CD4-positive, alpha-beta T cell treated with Interleukin-15 for 4 hours (primary cell): ENCODE data around the gene TIMM8B.
A peak's percentile ranks its signal among the peaks of the same experiment; 100 is the strongest.
"Not testable (repeated sequence)": the region's sequence is repeated elsewhere in the genome, so short reads cannot be mapped to it uniquely, and the experiment has no call there.

Source experiments
- DNase-seq: peaks from one replicate; pipeline ENCODE4 v3.0.0-alpha.2; 2020; ENCODE audit warnings: low spot score

TIMM8B gene

GRCh38 chr11:112073941-112074811, 12.4 kb downstream of the TIMM8B start, which contains the start of the genes NKAPD1 and PIH1D2:
TSS of gene NKAPD1 (plus strand) at chr11:112074299. CDS start at chr11:112075575, 1,276 bp downstream.
TSS of gene PIH1D2 (minus strand) at chr11:112074017. CDS start at chr11:112073174, 843 bp downstream.
- DNase-seq: peak; percentile 87

GRCh38 chr11:112062923-112063322, 23.6 kb downstream of the TIMM8B start:
- no peak for DNase-seq

- DNase-seq: no peak
Observed at GRCh38 chr11:112058103-112058502, 28.5 kb downstream of the TIMM8B start.

DNA sequence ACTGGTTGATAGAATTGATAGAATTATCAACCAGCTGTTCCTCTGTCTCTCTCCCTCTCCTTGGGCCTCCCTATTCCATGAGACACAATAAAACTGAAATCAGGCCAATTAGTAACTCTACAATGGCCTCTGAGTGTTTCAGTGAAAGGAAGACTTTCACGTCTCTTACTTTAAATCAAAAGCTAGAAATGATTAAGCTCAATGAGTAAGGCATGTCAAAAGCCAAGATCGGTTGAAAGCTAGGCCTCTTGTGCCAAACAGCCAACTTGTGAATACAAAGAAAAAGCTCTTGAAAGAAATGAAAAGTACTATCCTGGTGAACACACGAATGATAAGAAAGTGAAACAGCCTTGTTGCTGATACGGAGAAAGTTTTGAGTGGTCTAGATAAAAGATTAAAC, 29.4 kb downstream of the TIMM8B start:
- no peak for DNase-seq

- no peak for DNase-seq
Observed at GRCh38 chr11:112051768-112052167, 34.8 kb downstream of the TIMM8B start.

- no peak for DNase-seq
Observed at GRCh38 chr11:112050721-112051120, 35.8 kb downstream of the TIMM8B start.

DNA sequence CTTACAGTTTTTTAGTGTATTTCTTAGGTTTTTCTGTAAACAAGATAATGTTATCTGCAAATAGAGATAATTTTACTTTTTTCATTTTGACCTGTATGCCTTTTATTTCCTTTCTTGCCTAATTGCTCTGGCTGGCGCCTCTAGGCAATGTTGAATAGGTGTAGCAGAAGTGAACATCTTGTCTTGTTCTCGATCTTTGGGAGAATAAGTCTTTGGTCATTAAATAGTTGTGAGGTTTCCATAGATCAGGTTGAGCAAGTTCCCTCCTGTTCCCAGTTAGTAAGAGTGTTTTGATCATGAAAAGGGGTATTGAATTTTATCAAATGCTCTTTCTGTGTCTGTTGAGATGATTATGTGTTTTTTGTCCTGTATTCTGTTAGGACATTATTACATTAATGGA, 36.8 kb downstream of the TIMM8B start:
- DNase-seq: no peak

GRCh38 chr11:112048256-112048655, 38.3 kb downstream of the TIMM8B start:
- DNase-seq: not testable (repeated sequence)

DNA sequence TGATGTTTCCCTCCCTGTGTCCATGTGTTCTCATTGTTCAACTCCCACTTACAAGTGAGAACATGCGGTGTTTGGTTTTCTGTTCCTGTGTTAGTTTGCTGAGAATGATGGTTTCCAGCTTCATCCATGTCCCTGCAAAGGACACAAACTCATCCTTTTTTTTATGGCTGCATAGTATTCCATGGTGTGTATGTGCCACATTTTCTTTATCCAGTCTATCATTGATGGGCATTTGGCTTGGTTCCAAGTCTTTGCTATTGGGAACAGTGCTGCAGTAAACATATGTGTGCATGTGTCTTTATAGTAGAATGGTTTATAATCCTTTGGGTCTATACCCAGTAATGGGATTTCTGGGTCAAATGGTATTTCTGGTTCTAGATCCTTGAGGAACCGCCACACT, 39.9 kb downstream of the TIMM8B start:
- DNase-seq: not testable (repeated sequence)

- no peak for DNase-seq
Observed at GRCh38 chr11:112044961-112045360, 41.6 kb downstream of the TIMM8B start.

DNA sequence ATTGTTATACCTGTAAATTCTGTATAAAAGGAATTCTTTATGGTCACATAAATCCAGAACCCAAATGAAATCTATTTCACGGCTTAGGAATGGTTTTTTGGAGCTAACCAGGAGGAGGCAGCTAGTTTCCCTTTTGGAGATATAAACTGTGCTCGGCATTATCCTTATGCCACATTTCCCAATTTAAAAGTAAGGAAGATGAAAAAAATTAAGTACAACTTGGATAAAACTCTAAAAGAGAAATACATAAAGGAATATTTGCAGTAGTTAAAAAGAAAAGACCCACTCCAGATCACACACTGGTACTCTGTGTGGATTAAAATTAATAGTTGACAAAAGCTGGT, 43.6 kb downstream of the TIMM8B start:
- DNase-seq: no peak

DNA sequence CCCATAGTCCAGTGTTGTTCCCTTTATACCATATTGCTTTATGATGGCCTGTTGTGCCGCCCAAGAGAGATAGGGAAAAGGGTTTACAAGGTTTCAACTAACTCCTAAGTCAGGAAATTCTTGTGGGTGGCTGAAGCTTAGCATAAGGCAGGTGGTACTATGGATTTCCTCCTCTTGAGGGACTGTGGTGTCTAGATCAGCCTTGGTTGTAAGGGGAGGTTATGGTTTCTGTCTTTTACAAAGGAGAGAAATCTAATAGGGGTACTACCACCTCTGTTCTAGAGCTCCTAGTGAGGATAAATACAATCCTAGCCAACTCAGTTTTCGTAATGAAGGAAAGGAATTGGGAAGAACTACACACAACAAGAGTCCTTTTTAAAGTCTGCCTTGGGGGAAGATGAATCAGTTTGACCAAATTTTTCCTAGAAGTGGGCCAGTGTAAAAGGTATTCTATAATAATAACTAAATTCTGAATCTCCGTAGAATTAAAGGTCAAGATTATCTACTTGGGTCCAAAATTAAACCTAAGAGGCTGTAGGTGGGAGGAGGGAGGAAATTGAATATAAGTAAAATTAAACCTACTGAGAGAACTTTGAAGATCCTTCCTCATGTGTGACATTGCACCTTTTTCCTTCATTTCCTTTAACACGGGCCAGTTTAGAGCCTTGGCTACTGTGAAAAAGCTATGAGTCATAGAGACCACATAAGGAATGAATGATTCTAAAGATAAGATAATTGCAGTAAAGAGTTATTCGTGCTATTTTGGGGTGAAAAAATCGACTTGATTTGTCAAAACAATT, 44.2 kb downstream of the TIMM8B start:
- no peak for DNase-seq

DNA sequence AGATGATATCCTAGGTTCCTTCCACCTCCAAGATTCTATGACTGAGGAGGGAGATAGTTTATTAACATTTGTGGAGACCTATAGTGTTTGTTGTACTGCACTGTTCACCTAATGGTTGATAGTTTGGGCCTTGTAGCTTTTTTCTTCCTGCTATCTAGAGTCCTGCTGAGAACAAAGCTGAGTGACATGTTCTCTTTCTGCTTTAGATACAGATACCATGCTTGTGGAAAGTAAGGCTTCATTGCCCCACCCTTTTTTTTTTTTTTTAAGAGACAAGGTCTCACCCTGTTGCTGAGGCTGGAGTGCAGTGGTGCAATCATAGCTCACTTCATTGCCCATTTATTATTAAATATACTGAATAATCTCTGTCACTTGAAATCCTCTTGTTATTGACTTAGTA, 49.0 kb downstream of the TIMM8B start:
- DNase-seq: no peak
